Measurements from ENCODE around the gene REELD1. TPM values are rescaled to one million over a fixed set of nuclear protein-coding genes. Genes with fewer than 3 reads are reported as not detected.

Gene REELD1
- total and polyA plus RNA-seq, 2 experiments from 2014 or later = not detected

- DNase-seq = peak; percentile 56
- Histone ChIP-seq H3K4me3 (no peak overlapping the region), H3K36me3 (ENCODE audit: low read depth) (no peaks in the 10 kb centered on the region), H3K79me2 (ENCODE audit: insufficient read depth) (no peaks in the 10 kb centered on the region), H3K9me3 (ENCODE audit: low read depth) (no peaks in the 10 kb centered on the region), H4K20me1 (ENCODE audit: insufficient read depth) (no peaks in the 10 kb centered on the region), H3K4me2 (ENCODE audit: unreplicated experiment) (no peak overlapping the region), H3K9me2 (ENCODE audit: insufficient read depth) (no peaks in the 10 kb centered on the region), H3K27ac (no peak overlapping the region), H3K4me1 (ENCODE audit: insufficient read depth) (no peaks in the 10 kb centered on the region), H3F3A (ENCODE audit: insufficient read depth) (no peaks in the 10 kb centered on the region), H2AFZ (0 out of 2 replicates have a peak overlapping the region, but pooled peaks have one; percentile 20), H3K9ac (no peak overlapping the region), H3K27me3 (replicated peaks; ENCODE audit: insufficient read depth) (no peaks in the 10 kb centered on the region)
- in situ Hi-C loops (cut with MboI) = no loop called here
- TF ChIP-seq EZH2 (IDR thresholded peaks at IDR 0.05; ENCODE audit: insufficient read depth, poor library complexity, severe bottlenecking) (no peak), EZH2phosphoT487 (IDR thresholded peaks at IDR 0.05; ENCODE audit: insufficient read depth, low read depth) (no peak)
- 26 to 30% methylated on average over 8 of the region's 8 CpGs for WGBS, 2 experiments (ENCODE audit: low coverage in 1 of 2, low lambda C conversion rate in 2 of 2, missing lambda C conversion rate in 2 of 2)
Measured at GRCh38 chr4:146224326-146224966, 10.1 kb downstream of the REELD1 start.

DNA sequence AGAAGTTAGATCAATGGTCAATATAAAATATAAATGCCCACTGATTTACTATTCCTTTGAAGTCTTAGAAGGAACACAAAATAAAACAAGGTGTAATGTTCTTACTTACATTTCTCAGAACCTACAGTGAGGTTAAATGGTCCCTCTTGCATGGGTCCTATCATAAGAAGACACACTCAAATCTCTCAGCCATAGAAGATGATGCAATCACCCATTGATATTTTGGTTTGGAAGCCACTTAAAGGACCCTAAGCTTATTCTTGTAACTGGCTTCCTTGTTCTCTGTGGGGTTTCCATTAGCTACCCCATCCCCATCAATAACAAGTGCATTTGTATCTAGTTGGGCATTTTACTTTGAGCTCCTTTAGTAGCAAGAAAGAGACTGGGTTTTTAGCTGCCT lies 15.1 kb downstream of the REELD1 start:
- Histone ChIP-seq H3K27me3 (replicated peaks; ENCODE audit: insufficient read depth) (no peaks in the 10 kb centered on the region), H3K4me3 (no peak overlapping the region), H4K20me1 (ENCODE audit: insufficient read depth) (no peaks in the 10 kb centered on the region), H3F3A (ENCODE audit: insufficient read depth) (no peaks in the 10 kb centered on the region), H3K9me2 (ENCODE audit: insufficient read depth) (no peaks in the 10 kb centered on the region), H3K9ac (no peak overlapping the region), H3K4me2 (ENCODE audit: unreplicated experiment) (no peak overlapping the region), H3K4me1 (ENCODE audit: insufficient read depth) (no peaks in the 10 kb centered on the region), H2AFZ (no peak overlapping the region), H3K9me3 (ENCODE audit: low read depth) (no peaks in the 10 kb centered on the region), H3K36me3 (ENCODE audit: low read depth) (no peaks in the 10 kb centered on the region), H3K79me2 (ENCODE audit: insufficient read depth) (no peaks in the 10 kb centered on the region), H3K27ac (no peak overlapping the region)
- in situ Hi-C loops (cut with MboI) = no loop called here
- no peak for DNase-seq
- TF ChIP-seq EZH2 (IDR thresholded peaks at IDR 0.05; ENCODE audit: insufficient read depth, poor library complexity, severe bottlenecking) (no peak), EZH2phosphoT487 (IDR thresholded peaks at IDR 0.05; ENCODE audit: insufficient read depth, low read depth) (no peak)

GRCh38 chr4:146232131-146232722 lies 17.9 kb downstream of the REELD1 start:
- no peak for TF ChIP-seq EZH2phosphoT487 (IDR thresholded peaks at IDR 0.05; ENCODE audit: insufficient read depth, low read depth)
- no peak for TF ChIP-seq EZH2 (IDR thresholded peaks at IDR 0.05; ENCODE audit: insufficient read depth, poor library complexity, severe bottlenecking)
- 88 to 94% methylated on average over 1 of the region's 1 CpG for WGBS, 2 experiments (ENCODE audit: low coverage in 1 of 2, low lambda C conversion rate in 2 of 2, missing lambda C conversion rate in 2 of 2)
- no peaks in the 10 kb centered on the region for H3F3A ChIP-seq (ENCODE audit: insufficient read depth)
- no peak overlapping the region for H2AFZ ChIP-seq
- no peak overlapping the region for H3K4me2 ChIP-seq (ENCODE audit: unreplicated experiment)
- no peaks in the 10 kb centered on the region for H3K27me3 ChIP-seq (replicated peaks; ENCODE audit: insufficient read depth)
- H3K9ac ChIP-seq = no peak overlapping the region
- in situ Hi-C loops (cut with MboI) = no loop called here
- H3K9me3 ChIP-seq (ENCODE audit: low read depth) = no peaks in the 10 kb centered on the region
- no peaks in the 10 kb centered on the region for H3K36me3 ChIP-seq (ENCODE audit: low read depth)
- no peaks in the 10 kb centered on the region for H3K79me2 ChIP-seq (ENCODE audit: insufficient read depth)
- no peak overlapping the region for H3K27ac ChIP-seq
- H3K9me2 ChIP-seq (ENCODE audit: insufficient read depth) = no peaks in the 10 kb centered on the region
- no peaks in the 10 kb centered on the region for H4K20me1 ChIP-seq (ENCODE audit: insufficient read depth)
- no peak for DNase-seq
- no peaks in the 10 kb centered on the region for H3K4me1 ChIP-seq (ENCODE audit: insufficient read depth)
- H3K4me3 ChIP-seq = no peak overlapping the region

GRCh38 chr4:146235654-146236177 lies 21.4 kb downstream of the REELD1 start:
- Histone ChIP-seq H3K4me2 (ENCODE audit: unreplicated experiment) (no peak overlapping the region), H3K9me2 (ENCODE audit: insufficient read depth) (no peaks in the 10 kb centered on the region), H3F3A (ENCODE audit: insufficient read depth) (peaks cover 3% of the 10 kb centered on the region), H3K9me3 (ENCODE audit: low read depth) (no peaks in the 10 kb centered on the region), H3K27me3 (replicated peaks; ENCODE audit: insufficient read depth) (no peaks in the 10 kb centered on the region), H3K36me3 (ENCODE audit: low read depth) (no peaks in the 10 kb centered on the region), H3K27ac (no peak overlapping the region), H3K79me2 (ENCODE audit: insufficient read depth) (no peaks in the 10 kb centered on the region), H3K4me3 (no peak overlapping the region), H3K9ac (no peak overlapping the region), H2AFZ (no peak overlapping the region), H4K20me1 (ENCODE audit: insufficient read depth) (no peaks in the 10 kb centered on the region), H3K4me1 (ENCODE audit: insufficient read depth) (peaks cover under 1% of the 10 kb centered on the region; the same call in 1 of the 2 replicates)
- DNase-seq = no peak
- TF ChIP-seq EZH2 (IDR thresholded peaks at IDR 0.05; ENCODE audit: insufficient read depth, poor library complexity, severe bottlenecking) = no peak
- TF ChIP-seq EZH2phosphoT487 (IDR thresholded peaks at IDR 0.05; ENCODE audit: insufficient read depth, low read depth) = no peak
- in situ Hi-C loops (cut with MboI) = no loop called here
- WGBS, 2 experiments (ENCODE audit: low coverage in 1 of 2, low lambda C conversion rate in 2 of 2, missing lambda C conversion rate in 2 of 2) = 86 to 89% methylated on average over 8 of the region's 8 CpGs

Data from GM23248 (cell line).